Left ventricle myocardium inferior (tissue), 1 donor: ENCODE measurements around the gene RABL2B. TPM values are rescaled to one million over a fixed set of nuclear protein-coding genes. Genes with fewer than 3 reads are reported as not detected.

Experiments
- DNase-seq: peaks from one replicate; pipeline ENCODE4 v3.0.0-alpha.2; 2020
- H3K27ac ChIP-seq: fragments of 200-600 bp; replicated peaks from 2 replicates; pipeline ENCODE4 v1.8.0; 2021
- H3K27me3 ChIP-seq: fragments of 200-600 bp; 2 replicates; pipeline ENCODE4 v1.8.0; 2021; ENCODE audit warnings: low read depth
- H3K36me3 ChIP-seq: fragments of 200-600 bp; 2 replicates; pipeline ENCODE4 v1.8.0; 2021
- H3K4me1 ChIP-seq: fragments of 200-600 bp; 2 replicates; pipeline ENCODE4 v1.8.0; 2021
- H3K4me3 ChIP-seq: fragments of 200-600 bp; 2 replicates; pipeline ENCODE4 v1.8.0; 2021; ENCODE audit warnings: mild to moderate bottlenecking, moderate library complexity
- H3K9me3 ChIP-seq: fragments of 200-600 bp; replicated peaks from 2 replicates; pipeline ENCODE4 v1.8.0; 2021
- CTCF ChIP-seq: fragments of 200-600 bp; IDR thresholded peaks from 2 replicates; pipeline ENCODE4 v1.8.0; 2021; ENCODE audit warnings: antibody characterized with exemption, mild to moderate bottlenecking, borderline replicate concordance
- intact Hi-C: fragments of 100-400 bp; cut with micrococcal nuclease; formaldehyde crosslinking; loops from one replicate; pipeline ENCODE4 v1.11.0; 2022
- total RNA-seq: library from RNA; stranded (reverse); fragmentation: NEBNext Ultra II Directional; extraction: Animal tissue kit (Norgen Biotek cat#: 25700); gene quantifications from one replicate; pipeline ENCODE4 v1.2.1, GENCODE V29; 2021
- donor health status: DM: no; HTN: yes; CAD: no; lungs with severe emphysema.

Gene RABL2B
- total RNA-seq, 1 donor from 2014 or later: 8.7 TPM

DNA sequence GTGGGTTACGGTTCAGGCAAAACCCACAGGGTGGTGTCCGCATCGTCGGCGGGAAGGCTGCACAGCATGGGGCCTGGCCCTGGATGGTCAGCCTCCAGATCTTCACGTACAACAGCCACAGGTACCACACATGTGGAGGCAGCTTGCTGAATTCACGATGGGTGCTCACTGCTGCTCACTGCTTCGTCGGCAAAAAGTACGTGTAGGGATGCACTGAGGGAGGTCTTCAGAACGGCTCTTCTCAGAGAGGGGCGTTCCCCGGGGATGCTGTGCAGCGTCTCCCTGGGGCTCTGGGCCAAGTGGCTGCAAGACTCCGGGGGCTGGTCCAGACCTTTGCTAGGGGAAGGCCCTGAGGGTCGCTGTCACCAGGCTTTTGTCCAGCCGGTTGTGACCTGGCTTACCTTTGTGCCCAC lies 44.2 kb downstream of the RABL2B start:
- H3K27me3 ChIP-seq: peaks cover 46% of the 10 kb centered on the region
- no peak overlapping the region for H3K4me3 ChIP-seq
- DNase-seq: no peak
- H3K4me1 ChIP-seq: no peaks in the 10 kb centered on the region
- intact Hi-C loops: no loop called here
- H3K9me3 ChIP-seq: no peaks in the 10 kb centered on the region
- no peaks in the 10 kb centered on the region for H3K36me3 ChIP-seq
- no peak for TF ChIP-seq CTCF
- no peak overlapping the region for H3K27ac ChIP-seq

- intact Hi-C loops: no loop called here
- H3K4me3 ChIP-seq: no peak overlapping the region
Observed at GRCh38 chr22:50738649-50739227, 44.7 kb downstream of the RABL2B start.

DNA sequence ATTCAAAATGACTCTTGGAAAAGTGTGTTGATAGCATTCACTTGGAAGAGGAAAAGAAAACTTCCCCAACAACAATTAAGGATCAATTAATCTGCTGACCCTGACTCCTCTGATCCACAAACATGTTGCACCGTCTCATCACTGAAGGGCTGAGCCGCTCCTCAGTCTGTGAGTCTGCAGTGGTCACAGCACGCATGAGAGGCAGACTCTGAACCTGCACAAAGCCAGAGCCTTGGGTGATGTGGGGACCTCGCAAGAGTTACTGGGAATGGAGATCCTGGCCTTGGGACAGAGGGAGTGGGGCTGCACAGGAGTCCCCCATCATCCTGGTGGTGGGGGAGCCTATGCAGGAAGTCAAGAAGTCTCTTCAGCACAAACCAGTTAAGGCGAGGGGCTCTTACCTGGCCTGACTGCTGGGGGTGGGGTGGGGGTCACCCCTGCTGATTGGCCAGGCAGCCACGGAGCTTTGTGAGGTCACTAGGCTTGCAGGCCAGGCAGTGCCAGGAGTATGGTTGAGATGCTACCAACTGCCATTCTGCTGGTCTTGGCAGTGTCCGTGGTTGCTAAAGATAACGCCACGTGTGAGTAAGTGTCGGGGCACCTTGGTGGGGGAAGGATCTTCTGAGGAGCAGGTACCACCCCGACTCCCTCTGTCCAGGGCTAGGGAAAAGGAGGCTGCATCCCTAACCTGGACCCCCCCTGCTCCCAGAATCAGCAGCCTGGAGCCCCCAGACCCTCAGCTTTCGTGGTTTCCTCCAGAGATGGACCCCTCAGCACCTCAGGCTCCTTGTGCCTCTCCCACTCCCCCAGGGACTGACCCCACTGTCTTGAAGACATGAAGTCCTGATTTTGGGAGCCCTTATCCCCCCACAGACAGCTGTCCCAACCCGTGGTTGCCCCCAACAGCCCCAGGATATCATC lies 45.4 kb downstream of the RABL2B start, which contains the start of gene ACR:
ACR (plus strand) TSS at position 477 of the 921 bp plus-strand sequence; CDS start at position 509, 32 bp downstream.
- no peak for DNase-seq
- no peak within 1 kb of the TSS for H3K4me3 ChIP-seq
- intact Hi-C loops: no loop called here
- H3K27me3 ChIP-seq: peaks cover 57% of the 10 kb centered on the region
- no peak for TF ChIP-seq CTCF
- H3K27ac ChIP-seq: no peak within 1 kb of the TSS
- H3K4me1 ChIP-seq: peaks cover 11% of the 10 kb centered on the region
- H3K9me3 ChIP-seq: no peaks in the 10 kb centered on the region
- no peaks in the 10 kb centered on the region for H3K36me3 ChIP-seq

More at GRCh38 chr22:50738649-50739227, 44.7 kb downstream of the RABL2B start:
- H3K4me1 ChIP-seq: peaks cover 3% of the 10 kb centered on the region
- peaks cover 50% of the 10 kb centered on the region for H3K27me3 ChIP-seq
- no peaks in the 10 kb centered on the region for H3K36me3 ChIP-seq
- H3K9me3 ChIP-seq: no peaks in the 10 kb centered on the region
- no peak for DNase-seq
- no peak for TF ChIP-seq CTCF
- no peak overlapping the region for H3K27ac ChIP-seq

DNA sequence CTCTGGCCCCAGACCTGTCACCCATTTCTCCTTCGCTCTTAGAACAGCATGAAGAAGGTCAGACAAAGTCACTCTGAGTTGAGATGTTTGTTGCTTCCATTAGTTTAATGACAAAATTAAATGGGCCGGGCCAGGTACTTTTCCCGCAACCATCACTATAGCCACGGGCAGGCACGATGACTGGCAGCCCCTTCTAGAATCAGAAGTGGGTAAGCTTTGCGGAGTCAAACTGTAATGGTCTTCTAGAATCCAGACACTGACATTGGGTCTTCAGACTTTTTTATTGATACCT lies 47.8 kb downstream of the RABL2B start:
- H3K9me3 ChIP-seq: no peaks in the 10 kb centered on the region

More for the DNA sequence above, 47.8 kb downstream of the RABL2B start:
- intact Hi-C loops: no loop called here
- H3K36me3 ChIP-seq: no peaks in the 10 kb centered on the region
- TF ChIP-seq CTCF: no peak
- peaks cover 80% of the 10 kb centered on the region for H3K27me3 ChIP-seq
- peaks cover 31% of the 10 kb centered on the region for H3K4me1 ChIP-seq
- no peak overlapping the region for H3K4me3 ChIP-seq
- no peak overlapping the region for H3K27ac ChIP-seq
- no peak for DNase-seq
